ENCODE results near the gene LGR5. TPM values are rescaled to one million over a fixed set of nuclear protein-coding genes. Genes with fewer than 3 reads are reported as not detected.

The LGR5 gene
- total RNA-seq, 2 experiments from 2014 or later = not detected

GRCh38 chr12:71584356-71584755 lies 144.8 kb downstream of the LGR5 start:
- ChIA-PET CTCF (interaction anchor here (0.6 to 1.7 kb wide), 3 partner anchors 8 to 1877 kb away, joined by 3 to 4 read pairs (median 3); no protein-coding TSS in a partner anchor), POLR2A (no interaction called here)
- no peak overlapping the region for H3K4me3 Mint-ChIP-seq
- intact Hi-C loops (cut with DNase I, micrococcal nuclease) = no loop called here
- no peak overlapping the region for H3K27ac Mint-ChIP-seq
- no peaks in the 10 kb centered on the region for H3K4me1 Mint-ChIP-seq
- peaks cover 5% of the 10 kb centered on the region for H3K27me3 Mint-ChIP-seq
- H3K9me3 Mint-ChIP-seq (ENCODE audit: low read depth) = no peaks in the 10 kb centered on the region
- H3K36me3 Mint-ChIP-seq (ENCODE audit: low read depth) = no peaks in the 10 kb centered on the region
- DNase-seq (no peak), ATAC-seq (no peak)

- H3K27ac Mint-ChIP-seq = no peak overlapping the region
- H3K27me3 Mint-ChIP-seq = peaks cover 9% of the 10 kb centered on the region
- H3K36me3 Mint-ChIP-seq (ENCODE audit: low read depth) = no peaks in the 10 kb centered on the region
- H3K9me3 Mint-ChIP-seq (ENCODE audit: low read depth) = no peaks in the 10 kb centered on the region
- DNase-seq = no peak
- no peak overlapping the region for H3K4me3 Mint-ChIP-seq
- ATAC-seq = no peak
- intact Hi-C loops (cut with DNase I, micrococcal nuclease) = no loop called here
- H3K4me1 Mint-ChIP-seq = no peaks in the 10 kb centered on the region
- CTCF ChIA-PET = interaction anchor here (0.6 to 1.7 kb wide), 3 partner anchors 8 to 1878 kb away, joined by 3 to 4 read pairs (median 3); no protein-coding TSS in a partner anchor
- POLR2A ChIA-PET = no interaction called here
These were observed 145.6 kb downstream of the LGR5 start for GRCh38 chr12:71585218-71585617.

- Mint-ChIP-seq H3K27ac (no peak overlapping the region), H3K27me3 (peaks cover 16% of the 10 kb centered on the region)
These were observed 147.4 kb downstream of the LGR5 start for GRCh38 chr12:71587012-71587411.

GRCh38 chr12:71589478-71589881 lies 149.9 kb downstream of the LGR5 start:
- ChIA-PET CTCF (no interaction called here), POLR2A (no interaction called here)
- intact Hi-C loops (cut with DNase I, micrococcal nuclease) = no loop called here
- no peak overlapping the region for H3K4me3 Mint-ChIP-seq
- H3K36me3 Mint-ChIP-seq (ENCODE audit: low read depth) = no peaks in the 10 kb centered on the region
- H3K27me3 Mint-ChIP-seq = peaks cover 24% of the 10 kb centered on the region
- H3K9me3 Mint-ChIP-seq (ENCODE audit: low read depth) = no peaks in the 10 kb centered on the region
- H3K27ac Mint-ChIP-seq = no peak overlapping the region
- no peak for DNase-seq
- ATAC-seq = no peak
- H3K4me1 Mint-ChIP-seq = no peaks in the 10 kb centered on the region

More at GRCh38 chr12:71587012-71587411, 147.4 kb downstream of the LGR5 start:
- H3K4me1 Mint-ChIP-seq = no peaks in the 10 kb centered on the region
- ChIA-PET POLR2A (no interaction called here), CTCF (no interaction called here)
- H3K36me3 Mint-ChIP-seq (ENCODE audit: low read depth) = no peaks in the 10 kb centered on the region
- no peak overlapping the region for H3K4me3 Mint-ChIP-seq
- intact Hi-C loops (cut with DNase I, micrococcal nuclease) = no loop called here
- H3K9me3 Mint-ChIP-seq (ENCODE audit: low read depth) = no peaks in the 10 kb centered on the region
- no peak for ATAC-seq
- no peak for DNase-seq

GRCh38 chr12:71591601-71592000 lies 152.0 kb downstream of the LGR5 start:
- CTCF ChIA-PET = interaction anchor here (0.7 kb wide), 1 partner anchor 13 kb away, joined by 3 read pairs; no protein-coding TSS in a partner anchor

GRCh38 chr12:71592841-71593240 lies 153.2 kb downstream of the LGR5 start:
- intact Hi-C loops (cut with DNase I, micrococcal nuclease) = no loop called here
- POLR2A ChIA-PET = no interaction called here

More at GRCh38 chr12:71591601-71592000, 152.0 kb downstream of the LGR5 start:
- POLR2A ChIA-PET = no interaction called here
- Mint-ChIP-seq H3K27me3 (peaks cover 26% of the 10 kb centered on the region), H3K4me1 (no peaks in the 10 kb centered on the region), H3K4me3 (no peak overlapping the region), H3K9me3 (ENCODE audit: low read depth) (no peaks in the 10 kb centered on the region), H3K36me3 (ENCODE audit: low read depth) (no peaks in the 10 kb centered on the region), H3K27ac (no peak overlapping the region)
- DNase-seq (no peak), ATAC-seq (no peak)
- intact Hi-C loops (cut with DNase I, micrococcal nuclease) = no loop called here

GRCh38 chr12:71594214-71594948 lies 154.8 kb downstream of the LGR5 start:
- H3K27me3 Mint-ChIP-seq = peaks cover 21% of the 10 kb centered on the region
- CTCF ChIA-PET = interaction anchor here (0.6 to 2.1 kb wide), 5 partner anchors 9 to 202 kb away, joined by 3 to 9 read pairs (median 3); no protein-coding TSS in a partner anchor
- no peaks in the 10 kb centered on the region for H3K36me3 Mint-ChIP-seq (ENCODE audit: low read depth)
- intact Hi-C loops (cut with DNase I, micrococcal nuclease) = no loop called here
- peaks cover under 1% of the 10 kb centered on the region for H3K9me3 Mint-ChIP-seq (ENCODE audit: low read depth)
- no peaks in the 10 kb centered on the region for H3K4me1 Mint-ChIP-seq
- ATAC-seq (no peak), DNase-seq (no peak)
- POLR2A ChIA-PET = no interaction called here
- H3K4me3 Mint-ChIP-seq = no peak overlapping the region
- no peak overlapping the region for H3K27ac Mint-ChIP-seq

More at GRCh38 chr12:71592841-71593240, 153.2 kb downstream of the LGR5 start:
- H3K4me1 Mint-ChIP-seq = no peaks in the 10 kb centered on the region
- no peaks in the 10 kb centered on the region for H3K9me3 Mint-ChIP-seq (ENCODE audit: low read depth)
- CTCF ChIA-PET = interaction anchor here (1.2 kb wide), 1 partner anchor 27 kb away, joined by 3 read pairs; no protein-coding TSS in a partner anchor
- peaks cover 22% of the 10 kb centered on the region for H3K27me3 Mint-ChIP-seq
- H3K36me3 Mint-ChIP-seq (ENCODE audit: low read depth) = no peaks in the 10 kb centered on the region
- H3K4me3 Mint-ChIP-seq = no peak overlapping the region
- no peak for ATAC-seq
- H3K27ac Mint-ChIP-seq = no peak overlapping the region
- no peak for DNase-seq

GRCh38 chr12:71599210-71599609 lies 159.6 kb downstream of the LGR5 start:
- ATAC-seq (no peak), DNase-seq (no peak)
- no peaks in the 10 kb centered on the region for H3K36me3 Mint-ChIP-seq (ENCODE audit: low read depth)
- intact Hi-C loops (cut with DNase I, micrococcal nuclease) = no loop called here
- peaks cover 6% of the 10 kb centered on the region for H3K9me3 Mint-ChIP-seq (ENCODE audit: low read depth)
- POLR2A ChIA-PET = no interaction called here
- H3K4me3 Mint-ChIP-seq = no peak overlapping the region
- no peaks in the 10 kb centered on the region for H3K4me1 Mint-ChIP-seq
- CTCF ChIA-PET = interaction anchor here (1.8 kb wide), 1 partner anchor 38 kb away, joined by 6 read pairs; no protein-coding TSS in a partner anchor
- peaks cover 2% of the 10 kb centered on the region for H3K27me3 Mint-ChIP-seq
- H3K27ac Mint-ChIP-seq = no peak overlapping the region

GRCh38 chr12:71601546-71601945 lies 161.9 kb downstream of the LGR5 start:
- Mint-ChIP-seq H3K36me3 (ENCODE audit: low read depth) (peaks cover 3% of the 10 kb centered on the region), H3K4me3 (no peak overlapping the region), H3K27me3 (no peaks in the 10 kb centered on the region), H3K27ac (no peak overlapping the region), H3K9me3 (ENCODE audit: low read depth) (peaks cover 6% of the 10 kb centered on the region), H3K4me1 (no peaks in the 10 kb centered on the region)
- POLR2A ChIA-PET = no interaction called here
- DNase-seq = no peak
- CTCF ChIA-PET = no interaction called here
- intact Hi-C loops (cut with DNase I, micrococcal nuclease) = no loop called here
- no peak for ATAC-seq

GRCh38 chr12:71602761-71603577 lies 163.4 kb downstream of the LGR5 start:
- no peak for DNase-seq
- peaks cover 16% of the 10 kb centered on the region for H3K36me3 Mint-ChIP-seq (ENCODE audit: low read depth)
- intact Hi-C loops (cut with DNase I, micrococcal nuclease) = no loop called here
- CTCF ChIA-PET = interaction anchor here (0.6 to 1.1 kb wide), 2 partner anchors 100 to 144 kb away, joined by 3 to 5 read pairs; no protein-coding TSS in a partner anchor
- H3K27ac Mint-ChIP-seq = no peak overlapping the region
- ATAC-seq = no peak
- no peaks in the 10 kb centered on the region for H3K27me3 Mint-ChIP-seq
- H3K9me3 Mint-ChIP-seq (ENCODE audit: low read depth) = peaks cover 6% of the 10 kb centered on the region
- no peaks in the 10 kb centered on the region for H3K4me1 Mint-ChIP-seq
- POLR2A ChIA-PET = no interaction called here
- no peak overlapping the region for H3K4me3 Mint-ChIP-seq

- Mint-ChIP-seq H3K4me3 (no peak overlapping the region), H3K9me3 (ENCODE audit: low read depth) (no peaks in the 10 kb centered on the region), H3K27me3 (no peaks in the 10 kb centered on the region), H3K4me1 (peaks cover 6% of the 10 kb centered on the region), H3K27ac (no peak overlapping the region), H3K36me3 (ENCODE audit: low read depth) (peaks cover 31% of the 10 kb centered on the region)
- POLR2A ChIA-PET = interaction anchor here (0.5 kb wide), 1 partner anchor 57 kb away, joined by 3 read pairs; no protein-coding TSS in a partner anchor
- intact Hi-C loops (cut with DNase I, micrococcal nuclease) = no loop called here
- ATAC-seq (no peak), DNase-seq (no peak)
- CTCF ChIA-PET = interaction anchor here (0.6 to 1.4 kb wide), 3 partner anchors 13 to 32 kb away, joined by 3 read pairs; no protein-coding TSS in a partner anchor
These were observed 165.4 kb downstream of the LGR5 start for GRCh38 chr12:71605039-71605438.
